Non-pigmented ciliary epithelial cell (primary cell): Measurements from ENCODE around the gene PLCB1.

Experiments
- DNase-seq: peaks from one replicate; pipeline ENCODE4 v3.0.0-alpha.2; 2010; ENCODE audit warnings: low read depth

Gene PLCB1

DNA sequence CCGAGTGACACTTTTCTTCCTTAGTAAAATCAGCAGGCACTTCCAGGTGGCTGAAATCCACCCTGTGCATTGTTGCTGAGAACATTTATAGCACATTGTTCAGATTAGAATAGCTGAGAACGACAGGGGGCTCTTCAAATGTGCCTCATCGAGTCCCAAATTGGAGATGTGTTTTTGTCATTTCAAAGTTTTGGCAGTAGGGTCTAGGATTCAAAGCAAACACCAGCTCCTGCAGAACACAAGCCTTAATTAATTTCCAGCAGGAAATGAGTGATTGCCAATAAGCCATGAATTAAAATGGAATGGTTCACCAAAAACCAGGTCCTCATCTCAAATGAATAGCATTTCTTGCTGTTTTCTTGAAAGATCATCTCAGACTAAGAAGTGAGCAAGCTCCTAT lies 171.6 kb downstream of the PLCB1 start:
- no peak for DNase-seq

DNA sequence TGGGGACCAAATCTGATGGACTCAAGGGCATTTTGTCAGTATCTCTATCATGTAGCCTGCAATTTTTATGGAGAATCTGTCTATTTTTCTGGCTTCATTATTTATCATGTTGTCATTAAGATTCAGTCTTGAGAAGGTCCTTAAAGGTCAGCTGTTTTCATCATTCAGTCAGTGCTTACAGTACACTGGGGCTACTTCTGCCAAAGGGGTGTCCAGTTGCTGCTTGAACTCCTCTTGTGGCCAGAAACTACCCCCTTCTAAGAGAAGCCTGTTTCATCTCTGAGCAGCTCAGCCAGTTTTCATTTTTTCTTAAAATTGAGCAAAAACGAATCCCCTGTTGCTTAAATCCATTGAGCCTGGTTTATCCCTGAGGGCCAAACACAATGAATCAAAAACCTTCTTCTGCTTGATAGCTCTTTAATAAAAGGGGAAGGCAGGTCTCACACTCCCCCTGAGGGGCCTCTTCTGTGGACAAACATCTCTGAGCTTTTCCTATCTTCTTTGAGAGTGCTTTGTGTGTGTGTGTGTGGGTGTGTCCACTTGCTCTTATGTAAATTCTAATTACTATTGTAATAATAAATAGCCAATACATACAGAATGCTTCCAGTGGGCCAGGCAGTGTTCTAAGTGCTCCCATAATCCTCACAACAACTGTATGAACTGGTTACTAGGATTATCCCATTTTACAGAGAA lies 172.2 kb downstream of the PLCB1 start:
- DNase-seq = no peak

DNA sequence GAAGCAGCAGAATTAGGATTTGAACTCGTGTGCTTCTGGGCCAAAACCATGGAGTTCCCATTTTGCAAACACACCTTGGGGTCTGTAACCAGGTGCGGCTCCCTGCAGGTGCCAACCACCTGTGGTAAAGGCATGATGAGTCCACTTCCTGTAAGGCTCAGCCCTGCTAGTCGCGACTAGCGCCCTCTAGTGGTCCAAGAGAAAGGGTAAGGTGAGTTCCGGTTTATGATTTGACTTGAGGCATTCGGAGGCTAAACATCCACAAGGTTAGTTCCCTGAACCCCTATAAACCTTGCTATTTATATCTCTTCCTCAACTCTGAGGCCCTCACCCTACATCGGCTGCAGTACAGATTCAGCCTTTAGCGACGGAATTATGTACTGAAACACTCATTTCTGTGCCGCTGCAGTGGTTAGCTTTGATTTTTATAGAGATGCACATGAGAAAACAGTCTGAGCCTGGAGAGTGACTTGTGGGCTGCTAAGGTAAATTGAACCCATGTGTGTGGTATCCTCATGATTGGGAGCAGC lies 173.4 kb downstream of the PLCB1 start:
- no peak for DNase-seq

DNA sequence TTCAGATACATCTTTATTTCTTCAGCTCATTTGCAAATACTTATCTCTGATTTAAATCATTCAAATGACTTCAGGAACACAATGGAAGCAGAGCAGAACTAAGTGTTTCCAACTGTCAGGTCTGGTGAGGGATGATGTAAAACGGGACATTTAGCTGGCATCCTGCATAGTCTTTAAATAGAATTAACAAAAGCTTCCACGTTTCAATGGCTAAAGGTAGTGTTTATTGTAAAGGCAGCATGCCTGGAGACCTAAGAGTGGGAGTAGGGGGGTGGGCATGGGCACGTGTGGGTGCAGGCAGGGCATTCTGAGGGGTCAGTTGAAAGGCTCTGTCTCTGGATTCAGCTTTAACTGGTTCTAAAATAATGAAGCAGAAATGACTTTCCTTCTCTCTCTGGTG lies 174.9 kb downstream of the PLCB1 start:
- DNase-seq = no peak

DNA sequence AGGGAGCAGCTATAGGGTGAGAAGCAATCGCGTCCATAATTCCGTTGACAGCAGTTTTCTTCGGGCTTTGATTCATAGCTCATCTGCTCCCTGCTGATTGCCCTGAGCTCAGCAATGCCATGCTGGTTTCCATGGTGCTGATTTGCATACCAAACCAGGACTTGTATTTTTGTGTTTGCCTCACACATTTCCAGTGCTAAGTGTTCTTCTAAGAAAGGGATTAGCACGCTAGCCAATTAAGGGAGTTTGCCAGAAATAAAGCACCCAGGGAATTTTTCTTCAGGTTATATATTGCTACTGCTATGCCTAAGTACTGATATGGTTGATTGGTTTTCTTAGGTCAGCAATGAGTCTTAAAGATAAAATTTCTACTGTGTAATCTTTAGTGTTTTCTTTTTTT lies 177.6 kb downstream of the PLCB1 start:
- DNase-seq = no peak

DNA sequence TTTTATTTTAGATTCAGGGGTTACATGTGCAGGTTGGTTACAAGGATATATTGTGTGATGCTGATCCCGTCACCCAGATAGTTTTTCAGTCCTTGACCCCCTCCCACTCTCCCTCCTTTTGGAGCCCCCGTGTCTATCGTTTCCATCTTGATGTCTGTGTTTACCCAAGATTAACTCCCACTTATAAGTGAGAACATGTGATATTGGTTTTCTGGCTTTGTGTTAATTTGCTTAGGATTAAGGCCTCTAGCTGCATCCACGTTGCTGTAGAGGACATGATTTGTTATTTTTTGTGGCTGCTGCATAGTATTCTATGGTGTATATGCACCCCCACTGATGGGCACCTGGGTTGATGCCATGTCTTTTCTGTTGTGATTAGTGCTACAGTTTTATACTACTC lies 178.6 kb downstream of the PLCB1 start:
- no peak for DNase-seq

DNA sequence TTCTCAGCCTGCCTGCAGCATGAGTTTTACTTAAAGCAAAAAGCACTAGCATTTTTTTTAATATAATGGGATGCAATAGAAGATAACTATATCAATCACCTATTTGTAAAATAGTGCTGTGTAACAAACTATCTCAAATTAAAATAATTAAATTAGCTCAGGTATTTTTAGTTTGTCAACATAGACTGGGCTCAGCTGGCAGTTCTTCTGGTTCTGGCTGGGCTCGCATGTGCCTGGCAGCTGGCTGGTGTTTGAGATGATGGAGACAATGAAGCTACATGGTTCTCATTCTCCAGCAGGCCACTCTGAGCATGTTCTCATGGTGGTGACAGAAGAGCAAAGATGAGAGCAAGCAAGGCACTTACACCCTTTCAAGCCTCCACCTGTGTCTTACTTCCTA lies 181.0 kb downstream of the PLCB1 start:
- DNase-seq = no peak

DNA sequence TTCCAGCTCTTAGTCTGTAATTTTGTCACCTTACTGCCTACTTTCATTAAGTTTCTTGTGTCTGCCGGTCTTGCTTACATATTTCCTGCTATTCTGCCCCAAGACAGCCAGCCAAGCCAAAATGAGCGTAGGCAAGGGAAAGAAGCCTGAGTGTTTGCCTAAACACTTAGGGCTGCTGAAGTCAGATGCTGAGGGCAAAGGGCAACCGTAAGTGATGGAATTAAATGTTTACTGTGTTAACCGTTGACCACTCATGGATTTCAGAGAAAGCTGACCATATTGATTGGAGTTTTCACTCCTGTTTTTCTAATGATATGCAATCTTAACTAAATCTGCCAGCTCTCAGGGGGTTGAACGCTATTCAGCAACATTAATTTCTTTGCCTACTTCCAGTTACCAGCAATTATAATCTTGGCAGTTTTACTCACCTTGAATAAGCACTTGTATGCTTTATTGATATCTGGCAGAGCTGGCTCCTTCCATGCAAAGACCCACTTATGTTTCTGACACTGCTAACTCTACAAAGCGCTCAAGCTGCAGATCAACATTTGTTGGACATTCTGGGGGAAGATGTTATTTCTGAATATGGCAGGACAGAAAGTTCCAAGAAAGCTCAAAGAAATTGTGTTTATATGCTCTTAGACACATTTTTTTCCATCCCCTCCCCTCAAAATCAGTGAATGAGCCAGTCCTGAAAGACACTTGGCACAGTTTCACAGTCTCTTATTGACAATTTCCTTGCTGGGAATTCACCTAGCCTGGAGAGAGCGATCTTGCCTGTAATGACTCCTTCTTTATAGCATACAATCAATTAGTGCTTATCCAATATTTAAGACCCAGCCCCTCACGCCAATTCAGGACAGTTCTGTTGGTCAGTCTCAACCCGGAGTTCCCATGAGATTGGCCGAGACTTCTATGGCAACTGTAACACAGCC lies 183.8 kb downstream of the PLCB1 start:
- DNase-seq = no peak

DNA sequence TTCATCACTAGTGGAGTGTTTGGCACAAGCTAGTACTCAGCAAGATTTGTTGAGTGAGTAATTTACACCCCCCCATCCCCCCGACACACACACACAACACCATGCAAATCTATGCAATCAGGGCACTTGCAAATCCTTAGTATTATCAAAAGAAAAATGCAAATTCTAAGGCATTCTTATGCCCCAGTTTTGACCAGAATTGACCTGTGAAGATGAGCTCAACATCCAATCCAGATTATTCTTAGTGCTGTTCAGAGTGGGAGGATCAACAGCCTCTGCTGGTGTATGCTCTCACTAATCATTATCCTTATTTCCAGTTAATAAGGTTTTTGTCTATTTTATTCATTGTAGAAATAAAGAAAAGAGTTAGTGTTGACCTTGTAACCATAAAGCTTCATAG lies 185.4 kb downstream of the PLCB1 start:
- no peak for DNase-seq

DNA sequence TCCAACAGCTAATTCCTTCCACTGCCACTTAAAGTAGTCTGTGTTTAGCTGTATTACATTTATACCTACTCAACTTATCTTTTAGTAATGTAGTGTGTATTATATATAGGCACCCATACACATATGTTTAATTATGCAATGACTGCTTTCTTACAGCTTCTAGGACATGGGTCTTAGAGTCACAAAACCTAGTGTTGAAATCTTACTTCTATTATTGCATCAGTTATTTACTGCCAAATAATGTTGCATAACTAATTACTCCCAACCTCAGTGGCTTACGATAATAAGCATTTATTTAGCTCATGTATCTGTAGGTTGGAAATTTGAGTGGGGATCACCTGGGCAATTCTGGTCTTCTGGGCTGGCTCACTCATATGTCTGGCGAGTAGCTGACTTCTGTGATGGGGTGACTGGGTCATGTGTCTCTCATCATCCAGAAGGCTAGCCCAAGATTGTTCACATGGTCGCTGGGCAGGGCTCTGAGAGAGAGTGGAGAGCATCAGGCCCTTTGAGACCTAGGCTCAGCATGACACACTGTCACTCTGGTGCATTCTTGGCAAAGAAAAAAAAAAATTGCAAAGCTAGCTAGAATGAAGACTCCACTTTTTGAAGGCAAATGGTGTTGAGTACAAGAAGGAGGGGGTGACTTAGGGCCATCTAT lies 187.0 kb downstream of the PLCB1 start:
- no peak for DNase-seq

DNA sequence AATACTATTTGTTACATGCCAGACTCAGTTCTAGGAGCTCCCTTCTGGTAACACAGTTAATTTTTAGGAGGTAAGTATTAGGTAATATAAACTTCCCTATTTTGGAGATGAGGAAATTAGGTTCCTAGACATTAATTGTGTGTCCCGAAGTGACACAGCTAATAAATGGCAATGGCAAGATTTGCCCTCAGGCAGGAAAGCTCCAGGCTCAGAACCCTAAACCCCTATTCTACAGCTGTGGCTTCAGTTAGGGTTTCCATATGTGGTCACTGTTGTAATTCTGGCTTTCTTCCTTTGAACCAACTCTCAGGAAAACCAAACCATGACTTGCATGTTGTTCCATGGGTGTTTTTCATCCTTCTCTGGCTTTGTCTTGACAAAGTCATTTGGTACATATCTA lies 188.2 kb downstream of the PLCB1 start:
- DNase-seq = no peak

DNA sequence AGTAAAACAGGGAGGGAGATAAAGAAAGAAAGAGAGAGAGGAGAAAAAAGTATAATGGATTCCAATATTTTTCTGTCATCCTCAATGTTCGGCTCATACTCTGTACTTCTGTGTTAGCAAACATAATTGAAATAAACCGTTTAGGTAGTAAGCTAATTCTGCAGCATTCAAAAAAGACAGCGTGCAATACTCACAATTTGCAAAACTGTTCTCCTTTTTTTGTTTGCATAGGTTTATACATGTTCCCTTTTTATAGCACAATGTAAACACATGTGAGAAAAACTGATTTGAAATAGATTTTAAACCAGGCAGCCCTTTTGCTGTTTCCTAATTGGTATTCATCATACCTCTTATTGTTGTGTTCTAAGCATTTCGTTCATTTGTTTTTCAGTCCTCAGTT lies 188.9 kb downstream of the PLCB1 start:
- no peak for DNase-seq

DNA sequence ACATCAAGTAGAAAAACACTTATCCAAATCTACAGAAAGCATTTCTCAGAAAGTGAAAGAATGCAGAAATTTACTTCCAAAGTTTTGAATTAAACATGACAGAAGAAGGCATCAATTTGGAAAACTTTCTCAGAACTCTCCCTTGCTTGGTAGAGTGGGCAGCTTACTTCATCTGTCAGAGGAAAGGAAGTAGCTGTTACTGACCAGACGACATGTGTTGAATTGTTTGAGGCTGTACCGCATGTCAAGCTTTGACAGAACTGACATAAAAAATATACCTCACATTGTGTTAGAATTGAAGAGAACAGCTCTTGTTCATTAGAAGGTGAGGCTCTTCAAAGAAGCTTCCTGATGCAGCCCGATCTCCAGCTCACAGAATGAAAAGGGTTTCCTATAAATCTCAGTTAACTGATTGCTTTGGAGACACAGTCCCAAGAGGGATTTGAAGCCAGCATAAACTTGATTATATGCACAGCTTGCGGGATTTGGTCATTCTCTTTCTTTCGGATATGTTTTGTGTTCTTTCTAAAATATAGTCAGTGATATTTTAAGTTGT lies 190.7 kb downstream of the PLCB1 start:
- no peak for DNase-seq

DNA sequence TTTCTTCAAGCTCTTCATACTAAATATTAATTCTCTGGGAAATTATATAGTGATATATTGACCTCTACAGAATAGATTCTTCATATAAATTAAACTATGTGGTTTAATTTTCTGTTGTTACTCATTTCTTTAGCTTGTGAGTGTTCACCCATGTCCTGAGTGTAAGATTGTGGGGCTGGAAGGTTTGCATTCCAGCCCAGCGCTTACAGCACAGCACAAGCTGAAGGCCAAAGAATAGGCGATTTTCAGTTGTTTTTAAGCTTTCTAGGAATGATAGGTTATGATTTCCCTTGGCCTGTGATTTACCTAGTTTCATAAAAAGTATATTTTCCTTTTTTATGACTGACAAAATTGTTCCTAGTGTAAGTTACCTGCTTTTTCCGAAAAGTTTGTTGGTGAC lies 194.1 kb downstream of the PLCB1 start:
- no peak for DNase-seq

DNA sequence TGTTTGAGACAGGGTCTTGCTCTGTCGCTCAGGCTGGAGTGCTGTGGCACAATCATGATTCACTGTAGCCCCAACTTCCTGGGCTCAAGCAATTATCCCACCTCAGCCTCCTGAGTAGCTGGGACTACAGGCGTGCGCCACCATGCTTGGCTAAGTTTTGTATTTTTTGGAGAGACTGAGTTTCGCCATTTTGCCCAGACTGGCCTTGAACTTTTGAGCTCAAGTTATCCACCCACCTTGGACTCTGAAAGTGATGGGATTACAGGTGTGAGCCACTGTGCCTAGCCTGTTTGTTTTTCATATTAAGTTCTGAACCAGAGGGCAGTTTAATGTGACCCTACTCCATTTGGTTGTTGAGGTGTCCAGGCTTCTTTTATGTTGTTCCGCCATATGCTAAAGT lies 194.8 kb downstream of the PLCB1 start:
- no peak for DNase-seq

DNA sequence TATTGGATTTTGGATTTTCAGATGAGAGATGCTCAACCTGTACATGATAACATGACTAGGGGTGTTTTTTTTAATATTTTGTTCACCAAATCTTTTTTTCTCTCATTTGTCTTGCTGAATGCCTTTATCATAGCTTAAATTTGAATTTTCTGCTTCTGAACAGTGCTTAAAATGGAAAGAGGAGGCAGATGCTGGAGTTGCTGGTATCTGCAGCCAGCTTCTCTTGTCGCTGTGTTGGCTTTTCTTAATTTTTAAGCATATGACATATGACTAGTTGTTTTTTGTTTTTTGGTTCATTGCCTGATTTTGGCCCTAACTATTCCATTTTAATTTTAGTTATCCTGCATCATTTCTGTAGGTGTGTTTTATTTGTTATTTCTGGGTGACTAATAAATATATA lies 196.1 kb downstream of the PLCB1 start:
- no peak for DNase-seq

DNA sequence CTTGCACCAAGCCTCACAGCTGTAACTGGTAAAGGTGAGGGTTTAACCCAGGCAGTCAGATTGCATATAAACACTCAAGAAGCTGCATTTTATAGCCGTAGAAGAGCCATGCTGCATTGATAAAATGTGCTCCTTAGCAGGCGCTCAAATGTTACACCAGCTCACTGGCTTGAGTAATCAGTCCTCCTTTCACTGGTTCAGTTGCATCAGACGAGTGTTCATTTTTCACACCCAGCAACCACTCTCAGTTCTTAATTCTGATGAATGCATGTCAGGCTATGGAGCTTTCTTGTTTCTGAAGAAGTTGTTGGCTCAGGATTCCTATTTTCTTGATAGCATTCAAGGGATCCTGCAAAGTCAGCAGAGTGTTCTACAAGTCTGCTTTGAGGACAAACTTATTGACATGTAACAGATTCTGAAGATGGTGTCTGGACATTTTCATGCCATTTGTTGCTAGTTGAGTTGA lies 198.3 kb downstream of the PLCB1 start:
- no peak for DNase-seq

DNA sequence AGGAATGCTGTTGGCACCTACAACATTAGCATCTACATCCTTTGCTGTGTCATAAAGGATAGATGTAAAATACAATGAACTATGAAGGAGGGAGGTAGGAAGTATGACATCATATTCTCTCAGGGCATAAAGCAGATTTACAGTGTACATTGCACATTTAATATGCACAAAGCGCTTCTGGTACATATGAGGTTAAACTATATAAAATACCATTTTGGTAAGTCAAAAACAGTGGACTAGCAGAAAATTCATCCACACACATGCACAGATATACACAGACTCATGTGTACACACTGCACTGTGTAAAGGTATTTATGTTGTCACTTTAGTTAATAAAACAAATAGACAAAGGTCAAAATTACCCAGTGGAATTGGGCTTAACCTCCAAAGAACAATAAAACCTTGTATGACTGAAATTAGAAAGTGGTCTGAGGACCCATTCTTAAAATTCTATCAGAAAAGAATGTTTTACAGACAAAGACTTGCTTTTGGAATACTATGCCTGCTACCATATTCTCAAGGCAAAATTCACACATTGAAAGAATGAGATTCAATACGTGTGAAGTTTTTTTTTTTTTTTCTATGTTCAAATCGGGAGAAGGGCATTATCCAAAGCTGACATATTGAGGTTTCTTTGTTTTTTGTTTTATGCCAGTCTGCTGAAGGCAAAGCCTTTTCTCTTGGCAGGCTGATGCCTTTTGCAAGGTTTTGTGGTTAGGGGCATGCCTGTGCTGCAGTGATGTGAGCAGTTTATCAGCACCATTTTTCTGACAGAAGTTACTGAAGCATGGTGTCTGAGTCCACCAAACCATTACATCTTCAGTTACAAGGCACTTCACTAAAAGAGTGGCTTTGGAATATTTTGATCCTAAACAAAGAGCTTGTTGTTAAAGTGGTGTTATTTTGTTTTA lies 199.0 kb downstream of the PLCB1 start:
- peak; percentile 14 for DNase-seq

DNA sequence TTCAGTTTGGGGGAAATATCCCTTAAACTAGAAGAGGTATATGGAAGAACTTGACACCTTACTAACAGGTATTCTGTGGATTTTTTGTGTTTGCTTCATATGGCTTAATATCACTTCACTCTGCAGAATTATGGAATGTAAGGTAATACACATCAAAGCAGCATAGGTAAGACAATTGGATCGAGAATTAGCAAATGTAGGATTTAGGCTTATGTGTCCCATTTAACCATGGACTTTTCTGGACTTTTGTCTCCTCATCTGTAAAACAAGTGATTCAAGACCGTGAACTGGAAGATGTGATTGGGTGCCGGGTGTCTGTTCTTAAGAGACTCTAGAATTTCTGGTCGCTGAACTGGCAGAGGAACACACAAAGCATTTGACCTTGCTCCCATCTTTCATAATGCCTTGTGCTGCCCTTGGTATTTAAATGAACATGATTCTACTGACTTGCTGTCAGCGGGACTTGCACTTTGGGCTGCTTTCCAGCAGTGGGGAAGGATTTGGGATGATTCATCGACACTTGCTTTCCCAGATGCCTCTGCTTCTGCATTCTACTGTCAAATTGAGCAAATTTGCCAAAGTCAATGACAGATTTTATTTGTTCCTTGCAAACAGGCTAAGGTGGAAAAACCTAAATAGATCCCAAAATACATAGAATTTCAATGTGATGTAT lies 199.8 kb downstream of the PLCB1 start:
- DNase-seq = peak; percentile 17

DNA sequence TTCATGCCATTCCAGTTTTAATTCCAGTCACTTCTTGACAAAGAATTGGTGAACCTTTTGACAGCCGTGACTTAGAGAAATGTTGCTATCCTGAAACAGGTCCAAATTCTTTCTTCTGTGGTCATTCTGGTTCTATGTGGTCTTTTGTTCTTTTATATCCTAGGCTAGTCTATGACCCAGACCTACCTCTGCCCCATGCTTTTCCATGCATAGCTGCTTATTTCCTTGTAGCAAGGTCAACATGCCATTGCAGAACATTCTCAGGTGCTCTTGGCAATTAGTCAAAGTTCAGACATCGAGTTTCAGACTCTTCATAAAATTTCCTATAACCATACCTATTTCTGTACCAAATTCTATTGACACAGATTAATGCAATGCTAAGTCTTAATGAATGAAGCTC lies 202.6 kb downstream of the PLCB1 start:
- no peak for DNase-seq

DNA sequence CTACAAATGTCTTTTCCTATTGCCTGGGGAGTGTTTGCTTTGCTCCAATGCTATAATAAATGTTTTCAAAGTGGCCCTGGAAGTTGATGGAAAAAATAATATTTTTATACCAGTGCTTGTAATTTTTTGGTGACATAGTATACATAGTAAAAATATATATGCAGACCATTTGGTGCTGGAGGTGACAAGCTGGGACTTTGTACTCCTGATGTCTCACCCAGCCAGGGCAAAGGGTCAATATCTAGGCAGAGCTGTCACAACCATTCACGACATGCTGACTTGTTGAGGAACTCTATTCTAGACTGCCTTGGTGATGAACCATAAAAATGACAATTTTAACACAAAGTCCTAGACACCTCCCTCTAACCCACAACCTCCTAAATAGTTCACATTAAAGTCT lies 203.0 kb downstream of the PLCB1 start:
- no peak for DNase-seq
